GM19395 (cell line): Measurements from ENCODE around the gene CUEDC2.

Experiments
- ATAC-seq: cut with Tn5 transposase; IDR thresholded peaks from one replicate; pipeline ENCODE4 v1.9.1; 2021; ENCODE audit warnings: mild to moderate bottlenecking, moderate library complexity; ENCODE audit not compliant: unreplicated experiment

Gene CUEDC2

DNA sequence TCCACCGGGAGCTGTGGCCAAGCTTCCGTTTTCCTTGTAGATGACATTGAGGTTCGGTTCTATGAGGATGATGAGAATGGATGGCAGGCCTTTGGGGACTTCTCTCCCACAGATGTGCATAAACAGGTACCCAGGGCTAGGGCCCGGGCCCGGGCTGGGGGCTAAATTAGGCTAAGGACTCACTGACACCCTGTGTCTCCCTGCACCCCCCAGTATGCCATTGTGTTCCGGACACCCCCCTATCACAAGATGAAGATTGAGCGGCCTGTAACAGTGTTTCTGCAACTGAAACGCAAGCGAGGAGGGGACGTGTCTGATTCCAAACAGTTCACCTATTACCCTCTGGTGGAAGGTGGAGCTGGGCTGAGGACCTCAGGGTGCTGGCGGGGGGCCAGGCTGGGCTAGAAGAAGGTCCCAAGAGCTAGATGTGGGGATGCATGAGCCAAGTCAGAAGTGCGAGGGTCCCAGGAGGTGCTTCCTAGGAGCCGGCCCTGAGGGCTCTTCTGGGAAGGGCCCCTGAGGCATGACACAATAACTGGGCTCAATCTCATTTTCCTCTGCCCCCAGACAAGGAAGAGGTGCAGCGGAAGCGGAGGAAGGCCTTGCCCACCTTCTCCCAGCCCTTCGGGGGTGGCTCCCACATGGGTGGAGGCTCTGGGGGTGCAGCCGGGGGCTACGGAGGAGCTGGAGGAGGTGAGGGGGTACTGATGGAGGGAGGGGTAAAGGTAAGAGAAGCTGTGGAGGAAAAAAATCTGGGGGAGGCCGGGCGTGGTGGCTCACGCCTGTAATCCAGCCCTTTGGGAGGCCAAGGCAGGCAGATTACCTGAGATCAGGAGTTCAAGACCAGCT lies 34.0 kb downstream of the CUEDC2 start:
- ATAC-seq, result no peak

GRCh38 chr10:102397222-102398171 lies 34.9 kb downstream of the CUEDC2 start:
- no peak for ATAC-seq

DNA sequence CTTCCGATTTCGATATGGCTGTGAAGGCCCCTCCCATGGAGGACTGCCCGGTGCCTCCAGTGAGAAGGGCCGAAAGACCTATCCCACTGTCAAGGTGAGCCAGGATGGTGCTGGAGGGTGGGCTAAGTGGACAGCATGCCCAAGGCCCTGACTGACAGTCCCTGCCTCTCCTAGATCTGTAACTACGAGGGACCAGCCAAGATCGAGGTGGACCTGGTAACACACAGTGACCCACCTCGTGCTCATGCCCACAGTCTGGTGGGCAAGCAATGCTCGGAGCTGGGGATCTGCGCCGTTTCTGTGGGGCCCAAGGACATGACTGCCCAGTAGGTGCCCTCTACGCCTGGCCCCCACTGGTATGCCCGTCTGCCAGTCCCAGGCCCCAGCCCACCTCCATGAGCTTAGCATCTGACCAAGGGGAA lies 35.6 kb downstream of the CUEDC2 start:
- ATAC-seq, result no peak

DNA sequence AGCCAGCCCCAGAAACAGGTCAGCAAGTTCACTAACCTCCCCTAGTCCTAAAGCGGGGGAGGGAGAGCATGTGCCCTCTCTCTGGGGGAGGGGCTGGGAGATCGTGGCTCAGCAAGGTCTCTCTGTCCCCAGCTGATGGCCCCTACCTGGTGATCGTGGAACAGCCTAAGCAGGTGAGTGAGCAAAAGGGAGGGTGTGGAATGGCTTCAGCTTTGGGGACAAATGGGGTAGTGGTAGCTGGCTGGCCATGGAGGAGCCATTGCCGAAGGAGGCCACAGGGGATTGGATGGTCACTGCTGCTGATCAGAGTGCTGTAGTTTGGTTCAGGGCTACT lies 36.1 kb downstream of the CUEDC2 start:
- no peak for ATAC-seq

- ATAC-seq, result peak; percentile 25
Observed at GRCh38 chr10:102395400-102396316, 36.7 kb downstream of the CUEDC2 start, which contains the start of gene NFKB2. Gene NFKB2, plus strand, starts transcription at chr10:102395705. Its CDS starts 255 bp downstream, at chr10:102395960.

DNA sequence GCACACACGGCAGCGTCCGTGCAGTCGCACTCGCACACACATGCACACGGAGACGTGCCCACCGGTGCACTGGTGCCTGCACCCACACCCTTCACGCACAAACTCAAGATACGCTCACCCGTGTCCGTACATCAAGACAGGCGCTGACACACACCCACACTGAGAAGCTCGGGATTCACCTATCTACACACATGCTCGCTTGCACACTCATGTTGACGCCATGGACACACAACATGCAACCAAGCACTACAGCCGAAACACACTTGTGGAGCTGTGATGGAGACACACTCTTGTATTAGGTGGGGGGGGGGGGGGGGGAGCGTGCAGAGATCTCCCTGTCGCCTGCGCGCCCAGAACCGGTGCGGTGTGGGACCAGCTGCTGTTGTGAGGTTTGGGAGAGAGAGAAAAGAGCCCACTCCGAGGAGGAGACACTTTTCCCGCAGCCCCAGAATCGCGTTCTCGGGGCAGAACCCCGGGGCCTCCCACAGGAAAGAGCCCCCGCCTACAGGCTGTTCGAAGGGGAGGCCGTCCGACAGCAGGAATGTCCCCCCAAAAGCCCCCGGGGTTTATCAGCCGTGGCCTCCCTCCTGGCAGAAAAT lies 37.5 kb downstream of the CUEDC2 start:
- ATAC-seq, result peak; percentile 1

GRCh38 chr10:102394079-102394800 lies 38.1 kb downstream of the CUEDC2 start:
- peak; percentile 82 for ATAC-seq

DNA sequence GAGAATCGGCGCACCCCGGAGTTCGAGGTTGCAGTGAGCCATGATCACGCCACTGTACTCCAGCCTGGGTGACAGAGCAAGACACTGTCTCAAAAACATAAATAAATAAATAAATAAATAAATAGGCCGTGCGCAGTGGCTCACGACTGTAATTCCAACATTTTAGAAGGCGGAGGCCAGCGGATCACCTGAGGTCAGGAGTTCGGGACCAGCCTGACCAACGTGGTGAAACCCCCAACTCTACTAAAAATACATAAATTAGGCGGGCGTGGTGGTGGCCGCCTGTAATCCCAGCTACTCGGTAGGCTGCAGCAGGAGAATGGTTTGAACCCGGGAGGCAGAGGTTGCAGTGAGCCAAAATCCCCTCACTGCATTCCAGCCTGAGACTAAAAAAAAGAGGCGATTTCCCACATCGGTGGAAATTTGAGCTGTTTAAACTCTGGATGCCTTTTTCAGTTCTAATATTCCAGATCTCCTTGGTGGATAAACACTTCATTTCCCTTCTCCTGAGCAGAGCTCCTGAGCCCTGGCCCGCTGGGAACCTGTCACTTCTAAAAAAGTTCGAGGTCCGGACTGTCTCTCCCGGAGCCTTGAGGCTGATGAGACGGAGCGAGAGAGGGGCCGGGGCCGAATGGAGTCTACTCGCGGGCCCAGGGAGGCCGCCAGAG lies 38.8 kb downstream of the CUEDC2 start:
- ATAC-seq, result no peak

GRCh38 chr10:102392306-102392705 lies 40.1 kb downstream of the CUEDC2 start:
- no peak for ATAC-seq

- ATAC-seq, result no peak
Observed at GRCh38 chr10:102389894-102390293, 42.5 kb downstream of the CUEDC2 start.

DNA sequence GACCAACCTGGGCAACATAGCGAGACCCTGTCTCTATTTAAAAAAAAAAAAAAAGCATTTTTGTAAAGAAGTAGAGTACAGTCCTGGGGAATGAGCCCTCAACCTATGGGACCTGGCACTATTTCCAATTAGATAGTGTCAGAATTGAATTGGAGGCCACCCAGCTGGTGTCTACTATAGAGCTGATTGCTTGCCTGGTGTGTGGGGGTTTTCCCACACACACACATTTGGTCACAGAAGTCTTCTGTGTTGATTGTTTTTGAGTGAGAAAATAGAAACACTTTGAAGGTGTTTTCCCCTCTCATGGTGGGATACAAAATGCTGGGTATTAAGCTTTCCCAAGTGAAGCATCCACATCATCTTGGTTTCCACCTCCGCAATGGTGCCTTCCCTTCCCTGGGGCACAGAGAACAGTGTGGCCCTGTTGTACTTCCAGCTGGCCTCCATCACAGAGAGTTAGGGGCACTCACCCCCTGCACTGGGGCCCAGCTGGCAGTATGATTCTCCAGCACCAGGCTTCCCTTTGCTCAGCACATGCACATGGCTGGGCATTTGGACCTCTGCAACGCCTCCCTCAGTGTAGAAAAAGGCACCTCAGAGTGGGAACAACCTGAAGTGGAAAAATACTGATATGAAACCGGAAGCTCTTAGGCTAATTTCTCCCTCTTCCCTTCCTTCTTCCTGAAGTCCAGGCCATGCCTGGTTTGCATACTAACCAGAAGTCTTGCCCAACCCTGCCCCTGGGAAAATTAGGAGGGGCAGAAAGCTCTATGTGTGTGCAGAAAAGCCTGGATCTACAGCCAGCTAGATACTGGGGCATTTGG lies 47.6 kb downstream of the CUEDC2 start:
- ATAC-seq, result no peak

GRCh38 chr10:102384053-102384452 lies 48.3 kb downstream of the CUEDC2 start:
- no peak for ATAC-seq

GRCh38 chr10:102382871-102383270 lies 49.5 kb downstream of the CUEDC2 start:
- ATAC-seq, result no peak

DNA sequence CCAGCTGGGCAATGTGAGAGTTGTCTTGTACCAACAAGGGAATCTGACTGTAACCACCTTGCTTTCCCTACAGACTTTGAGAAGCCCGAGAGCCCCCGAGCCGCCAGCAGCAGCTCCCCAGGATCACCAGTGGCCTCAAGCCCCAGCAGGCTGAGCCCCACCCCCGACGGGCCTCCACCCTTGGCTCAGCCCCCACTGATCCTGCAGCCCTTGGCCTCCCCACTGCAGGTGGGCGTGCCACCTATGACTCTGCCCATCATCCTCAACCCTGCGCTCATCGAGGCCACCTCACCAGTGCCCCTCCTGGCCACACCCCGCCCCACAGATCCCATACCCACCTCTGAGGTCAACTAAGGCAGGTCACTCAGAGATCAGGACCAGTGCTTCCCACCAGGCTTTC lies 50.4 kb downstream of the CUEDC2 start:
- no peak for ATAC-seq

DNA sequence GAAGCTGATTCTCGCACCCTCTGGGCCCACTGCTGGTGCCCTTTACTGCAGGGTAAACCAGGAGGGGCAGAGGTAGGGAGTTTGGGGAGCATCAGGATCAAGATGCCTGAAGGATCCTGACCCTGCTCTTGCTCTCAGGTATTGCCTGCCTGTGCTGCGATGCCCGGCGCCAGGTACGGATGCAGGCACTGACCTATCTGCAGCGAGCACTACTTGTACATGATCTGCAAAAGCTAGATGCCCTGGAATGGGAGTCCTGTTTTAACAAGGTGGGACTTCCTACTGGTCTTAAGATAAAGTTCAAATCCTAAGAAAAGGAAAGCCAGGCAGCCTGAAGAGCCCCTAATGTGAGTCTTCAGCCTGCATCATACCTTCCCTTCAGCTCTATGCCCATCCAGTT lies 53.0 kb downstream of the CUEDC2 start:
- ATAC-seq, result no peak

DNA sequence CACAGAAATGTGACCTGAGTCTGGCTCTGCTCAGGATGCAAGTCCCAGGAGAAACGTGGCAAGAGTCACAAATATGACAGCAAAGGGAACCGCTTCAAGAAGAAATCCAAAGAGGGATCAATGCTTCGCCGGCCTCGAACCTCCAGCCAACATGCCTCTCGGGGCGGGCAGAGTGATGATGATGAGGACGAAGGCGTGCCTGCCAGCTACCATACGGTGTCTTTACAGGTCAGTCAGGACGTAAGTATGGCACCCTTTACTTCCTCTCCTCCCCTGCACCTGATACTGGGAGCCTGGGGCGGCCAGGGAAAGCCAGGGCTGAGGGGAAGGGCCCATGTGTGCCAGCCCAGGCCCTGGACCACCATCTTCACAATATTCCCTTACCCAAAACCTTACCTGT lies 55.5 kb downstream of the CUEDC2 start:
- no peak for ATAC-seq

DNA sequence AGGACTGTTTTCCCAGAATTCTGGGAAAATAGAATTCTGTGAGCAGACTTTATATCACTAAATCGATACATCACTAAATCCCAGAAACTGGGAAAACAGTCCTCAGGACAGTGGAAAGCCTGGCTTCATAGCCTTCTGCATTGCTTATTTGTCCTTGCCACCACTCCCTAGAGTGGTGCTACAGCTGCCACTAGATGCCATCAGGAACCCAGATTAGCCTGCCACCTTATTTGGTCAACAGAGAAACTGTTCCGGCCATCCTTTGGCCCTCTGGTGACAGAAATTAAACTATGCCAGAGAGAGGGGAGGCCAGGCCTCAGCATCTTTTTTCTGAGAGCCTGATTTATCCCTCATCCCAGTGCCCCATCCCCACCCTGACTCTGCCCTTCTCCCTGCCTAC lies 56.5 kb downstream of the CUEDC2 start:
- ATAC-seq, result no peak

GRCh38 chr10:102375250-102375649 lies 57.1 kb downstream of the CUEDC2 start:
- ATAC-seq, result no peak
